G401 (cell line): ENCODE measurements around the gene LTBP1. TPM values are rescaled to one million over a fixed set of nuclear protein-coding genes. Genes with fewer than 3 reads are reported as not detected.
A peak's percentile ranks its signal among the peaks of the same experiment; 100 is the strongest.
"Not testable (repeated sequence)": the region's sequence is repeated elsewhere in the genome, so short reads cannot be mapped to it uniquely, and the experiment has no call there.

Experiments
- DNase-seq: peaks from one replicate; pipeline ENCODE4 v3.0.0-alpha.2; 2015; ENCODE audit warnings: low spot score
- in situ Hi-C: cut with HindIII; loops from 2 replicates; pipeline ENCODE4 v1.10.0; 2016; ENCODE audit warnings: low sequenced_read_pairs, mixed read lengths
- total RNA-seq: library from RNA; depleted of rRNA; stranded (reverse); fragments of >200 nt; shearing (Covaris generic); gene quantifications from 2 replicates; pipeline ENCODE4 v1.2.3, GENCODE V29; 2014; rRNA removed

Gene LTBP1
- 12.5 and 14.5 TPM in 2 replicates for total RNA-seq

GRCh38 chr2:32946314-32947075 lies at the start of gene LTBP1:
TSS of gene LTBP1 (plus strand) at chr2:32946953. CDS start at chr2:32947325, 372 bp downstream.
- in situ Hi-C loops, result no loop called here
- peak; percentile 11 for DNase-seq

DNA sequence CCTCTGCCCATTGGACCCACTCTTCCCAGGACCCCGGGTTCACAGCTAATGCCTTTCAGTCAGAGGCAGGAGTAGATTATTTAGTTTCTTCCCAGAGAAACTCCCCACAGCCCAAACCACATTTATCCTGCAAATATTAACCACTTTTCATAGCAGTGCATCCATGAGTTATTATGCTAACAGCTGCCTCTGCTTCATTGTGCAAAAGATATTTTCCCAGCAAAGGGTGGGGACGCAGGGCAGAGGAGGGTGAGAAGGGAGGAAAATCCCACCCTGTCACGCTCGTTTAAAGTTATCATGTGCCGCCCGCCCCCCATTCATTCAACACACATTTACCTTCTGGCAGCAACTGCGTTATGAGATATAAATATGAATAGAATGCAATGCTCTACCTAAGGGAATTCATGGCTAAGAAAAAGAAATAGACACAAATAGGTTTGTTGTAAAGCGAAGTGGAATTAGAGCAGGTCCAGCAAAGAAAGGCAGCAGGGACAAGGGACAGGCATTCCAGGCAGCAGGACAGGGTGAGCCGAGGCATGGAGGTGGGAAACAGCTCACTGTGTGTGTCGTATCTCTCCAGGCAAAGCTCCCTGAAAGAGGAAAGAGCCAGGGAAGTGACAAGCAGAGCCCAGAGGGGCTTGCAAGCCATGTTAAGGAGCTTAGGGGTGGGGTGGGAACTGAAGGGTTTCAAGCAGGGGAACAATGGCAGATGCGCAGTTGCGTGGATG lies 46.3 kb upstream of the LTBP1 start:
- DNase-seq, result no peak
- in situ Hi-C loops, result no loop called here

DNA sequence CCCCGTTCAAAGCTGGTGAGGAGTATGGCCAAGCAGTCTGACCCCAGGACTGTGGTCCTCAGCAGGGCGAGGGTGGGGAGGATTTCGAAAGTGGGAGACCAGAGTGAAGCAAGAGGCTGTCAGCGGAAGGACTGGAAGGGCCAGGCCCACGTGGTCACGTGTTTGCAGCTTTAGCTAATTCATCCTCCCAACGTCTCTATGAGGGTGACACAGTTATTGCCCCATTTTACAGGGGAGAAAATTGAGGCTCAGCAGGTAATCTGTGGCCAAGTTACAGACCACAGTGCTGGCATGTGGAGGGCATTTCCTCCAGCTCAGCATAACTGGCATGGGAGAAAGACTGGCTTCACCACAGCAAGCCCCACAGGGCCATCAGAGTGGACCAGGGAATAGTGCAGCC lies 45.4 kb upstream of the LTBP1 start:
- DNase-seq, result no peak
- in situ Hi-C loops, result no loop called here

DNA sequence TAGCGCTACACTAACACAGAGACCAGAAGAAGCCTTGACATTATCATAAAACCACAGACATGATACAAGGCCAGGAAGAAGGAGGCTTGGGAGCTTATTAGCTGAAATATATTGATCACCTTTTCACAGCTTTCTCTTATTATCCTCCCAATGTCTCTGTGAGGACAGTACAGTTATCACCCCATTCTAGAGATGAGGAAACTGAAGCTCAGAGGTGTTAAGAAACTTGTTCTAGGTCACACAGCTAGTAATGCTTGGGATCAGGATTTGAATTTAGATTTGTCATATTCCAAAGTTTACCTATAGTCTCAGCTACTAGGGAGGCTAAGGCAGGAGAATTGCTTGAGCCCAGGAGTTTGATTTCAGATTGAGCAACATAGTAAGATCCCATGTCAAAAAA lies 44.6 kb upstream of the LTBP1 start:
- in situ Hi-C loops, result no loop called here
- DNase-seq, result no peak

- in situ Hi-C loops, result no loop called here
Measured at GRCh38 chr2:32902986-32903385, 43.8 kb upstream of the LTBP1 start.

DNA sequence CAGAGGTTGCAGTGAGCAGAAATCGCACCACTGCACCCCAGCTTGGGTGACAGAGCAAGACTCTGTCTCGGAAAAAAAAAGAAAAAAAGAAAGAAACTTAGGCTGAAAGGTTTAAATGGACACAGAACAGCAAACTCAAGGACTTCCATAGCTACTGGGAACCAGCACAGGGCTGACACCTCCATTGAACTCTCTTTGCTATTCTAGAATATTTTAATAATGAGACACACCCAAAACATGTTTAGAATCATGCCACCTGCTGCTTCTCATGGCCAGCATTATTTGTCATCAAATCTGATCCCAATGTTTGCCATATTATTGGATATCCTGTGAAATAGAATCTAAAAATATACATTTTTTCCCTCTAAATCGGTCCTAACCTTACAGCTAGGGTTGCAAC lies 42.7 kb upstream of the LTBP1 start:
- DNase-seq, result no peak
- in situ Hi-C loops, result no loop called here

More at GRCh38 chr2:32902986-32903385, 43.8 kb upstream of the LTBP1 start:
- no peak for DNase-seq

DNA sequence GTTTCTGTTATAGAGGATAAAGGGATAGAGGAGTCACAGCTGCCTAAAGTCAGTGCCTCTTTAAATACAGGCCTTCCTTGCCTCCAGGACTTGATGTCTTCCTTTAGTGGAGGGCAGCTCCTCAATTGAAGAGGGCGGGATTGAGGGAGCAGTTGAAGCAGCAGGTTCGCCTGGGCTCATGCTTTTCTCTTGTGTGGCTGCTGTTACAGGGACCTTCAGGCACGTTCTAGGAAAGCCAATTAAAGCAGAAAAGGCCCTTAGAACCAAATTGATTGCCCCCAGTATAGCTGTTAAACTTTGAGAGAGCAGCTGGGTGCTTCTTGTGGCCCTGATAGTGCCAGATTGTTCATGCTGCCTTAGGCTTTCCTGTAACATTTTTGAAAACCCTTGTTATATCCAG lies 42.0 kb upstream of the LTBP1 start:
- no peak for DNase-seq
- in situ Hi-C loops, result no loop called here

DNA sequence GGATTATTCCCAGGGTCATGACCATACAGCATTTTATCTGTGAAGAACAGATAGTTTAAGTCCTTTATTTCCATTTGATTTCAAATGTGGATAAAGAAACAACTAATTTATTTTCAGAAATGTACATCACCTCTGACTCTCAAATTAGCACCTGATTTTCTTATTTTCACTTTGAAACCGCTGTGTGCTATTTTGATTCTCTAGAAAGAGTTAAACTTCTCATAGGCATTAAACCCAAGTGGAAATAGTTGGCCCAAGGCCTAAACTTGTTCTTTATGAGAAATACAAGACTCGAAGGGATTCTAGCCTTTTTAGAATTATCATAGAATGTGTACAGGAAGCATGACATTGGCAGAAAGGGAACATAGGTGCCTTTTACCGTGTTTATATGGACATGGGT lies 41.5 kb upstream of the LTBP1 start:
- in situ Hi-C loops, result no loop called here
- DNase-seq, result no peak

GRCh38 chr2:32910883-32911598 lies 35.7 kb upstream of the LTBP1 start:
- DNase-seq, result no peak
- in situ Hi-C loops, result no loop called here

- in situ Hi-C loops, result no loop called here
- no peak for DNase-seq
Measured at GRCh38 chr2:32915694-32916093, 31.1 kb upstream of the LTBP1 start.

DNA sequence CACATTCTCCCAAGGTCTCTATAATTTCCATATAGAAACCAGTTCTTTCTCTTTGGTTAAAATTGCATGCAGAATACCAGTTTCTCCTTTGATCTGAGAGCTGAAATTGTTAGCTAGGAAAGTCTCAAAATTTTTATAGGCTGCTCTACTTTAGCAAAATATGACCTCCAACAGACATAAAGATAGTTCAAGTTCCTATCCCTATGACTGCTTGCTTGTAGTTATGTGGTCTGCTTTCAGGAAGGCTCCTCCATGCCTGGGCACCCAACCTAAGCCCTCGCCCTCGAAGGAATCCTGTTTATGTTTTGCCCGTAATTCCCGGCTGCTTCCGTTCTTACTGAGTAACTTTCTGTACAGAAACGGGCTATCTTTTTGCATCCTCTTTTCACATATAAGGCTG lies 28.0 kb upstream of the LTBP1 start:
- DNase-seq, result no peak
- in situ Hi-C loops, result no loop called here

GRCh38 chr2:32919901-32920300 lies 26.9 kb upstream of the LTBP1 start:
- DNase-seq, in situ Hi-C loops: not testable (repeated sequence)

GRCh38 chr2:32921486-32921885 lies 25.3 kb upstream of the LTBP1 start:
- DNase-seq, in situ Hi-C loops: not testable (repeated sequence)

- DNase-seq, result no peak
- in situ Hi-C loops, result no loop called here
Measured at GRCh38 chr2:32922501-32922900, 24.3 kb upstream of the LTBP1 start.

- in situ Hi-C loops, result no loop called here
Measured at GRCh38 chr2:32923109-32923508, 23.6 kb upstream of the LTBP1 start.

GRCh38 chr2:32925283-32925815 lies 21.4 kb upstream of the LTBP1 start:
- no peak for DNase-seq
- in situ Hi-C loops, result no loop called here

More at GRCh38 chr2:32923109-32923508, 23.6 kb upstream of the LTBP1 start:
- no peak for DNase-seq

DNA sequence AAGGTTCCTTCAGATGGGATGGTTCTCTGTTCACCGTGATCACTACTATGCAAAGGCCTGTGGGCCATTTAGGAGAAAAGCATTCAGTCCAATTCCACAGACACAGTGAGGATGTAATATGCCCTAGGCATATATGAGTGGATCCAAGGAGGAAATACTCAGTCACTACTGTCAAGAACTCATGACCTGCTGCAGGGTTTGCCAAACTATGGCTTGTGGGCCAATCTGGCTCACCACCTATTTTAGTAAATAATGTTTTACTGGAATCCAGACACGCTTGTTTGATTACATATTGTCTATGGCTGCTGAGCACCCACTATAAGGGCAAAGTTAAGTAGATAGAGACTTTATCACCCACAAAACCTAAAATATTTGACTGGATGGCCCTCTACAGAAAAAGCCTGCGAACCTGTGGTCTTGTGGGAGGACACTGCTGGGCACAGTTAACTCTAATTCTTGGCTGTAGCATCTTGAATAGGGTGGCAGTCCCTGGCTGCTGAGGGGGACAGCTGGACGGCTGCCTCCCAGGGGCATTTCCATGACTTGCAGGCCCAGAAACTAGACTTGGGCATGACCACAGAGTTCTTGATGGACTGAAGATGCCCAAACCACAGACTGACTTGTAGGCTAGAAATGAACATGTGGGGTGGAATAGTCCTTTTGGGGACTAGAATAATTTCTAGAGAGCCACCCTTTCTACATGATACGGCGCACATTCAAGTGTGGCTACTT lies 20.6 kb upstream of the LTBP1 start:
- in situ Hi-C loops, result no loop called here
- DNase-seq, result no peak

DNA sequence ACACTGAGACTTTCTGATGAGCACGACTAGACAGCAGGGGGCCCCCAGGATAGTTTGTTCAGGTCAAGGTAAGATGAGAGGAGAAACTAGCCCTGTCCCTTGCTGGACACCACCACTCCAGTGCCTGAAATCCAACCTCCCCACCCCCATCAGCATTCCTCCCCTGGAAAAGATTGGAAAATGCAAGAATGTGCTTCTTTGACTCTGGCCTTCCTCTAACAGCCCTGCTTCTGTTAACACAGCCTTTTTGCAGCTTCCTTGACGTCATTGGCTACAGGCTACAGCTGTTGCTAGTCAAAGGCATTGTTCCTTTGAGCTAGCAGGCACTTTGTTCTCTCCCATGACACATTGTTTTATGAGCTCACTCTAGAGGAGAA lies 20.1 kb upstream of the LTBP1 start:
- in situ Hi-C loops, result no loop called here
- no peak for DNase-seq

GRCh38 chr2:32930436-32930835 lies 16.3 kb upstream of the LTBP1 start:
- DNase-seq, result no peak
- in situ Hi-C loops, result no loop called here
